ENCODE results near the gene CDH13.

- TF ChIP-seq ZNF518A (tag by site-specific recombination; conservative IDR thresholded peaks at IDR 0.05; ENCODE audit: low read depth), result no peak
- TF ChIP-seq ZNF121 (tag by site-specific recombination; IDR thresholded peaks at IDR 0.05), result no peak
- no peak for TF ChIP-seq EGR2 (tag by site-specific recombination; IDR thresholded peaks at IDR 0.05; ENCODE audit: low read depth)
- no peak for TF ChIP-seq REST (tag by site-specific recombination; IDR thresholded peaks at IDR 0.05)
- no peak for TF ChIP-seq CTCF (tag by site-specific recombination; IDR thresholded peaks at IDR 0.05)
Observed at GRCh38 chr16:82807311-82807710, 180.5 kb downstream of the CDH13 start.

All from HEK293 (cell line).